Measurements from ENCODE around the gene GDPD5.

GRCh38 chr11:75547177-75547576, 21.4 kb upstream of the GDPD5 start:
- no peak for TF ChIP-seq ZNF274 (IDR thresholded peaks at IDR 0.05; ENCODE audit: low read depth, low read length)
- TF ChIP-seq SUZ12 (IDR thresholded peaks at IDR 0.05; ENCODE audit: extremely low read depth, insufficient read depth, insufficient read length) = no peak

All from NT2/D1 (cell line).